Measurements from ENCODE around the gene TMEM139.

The TMEM139 gene

DNA sequence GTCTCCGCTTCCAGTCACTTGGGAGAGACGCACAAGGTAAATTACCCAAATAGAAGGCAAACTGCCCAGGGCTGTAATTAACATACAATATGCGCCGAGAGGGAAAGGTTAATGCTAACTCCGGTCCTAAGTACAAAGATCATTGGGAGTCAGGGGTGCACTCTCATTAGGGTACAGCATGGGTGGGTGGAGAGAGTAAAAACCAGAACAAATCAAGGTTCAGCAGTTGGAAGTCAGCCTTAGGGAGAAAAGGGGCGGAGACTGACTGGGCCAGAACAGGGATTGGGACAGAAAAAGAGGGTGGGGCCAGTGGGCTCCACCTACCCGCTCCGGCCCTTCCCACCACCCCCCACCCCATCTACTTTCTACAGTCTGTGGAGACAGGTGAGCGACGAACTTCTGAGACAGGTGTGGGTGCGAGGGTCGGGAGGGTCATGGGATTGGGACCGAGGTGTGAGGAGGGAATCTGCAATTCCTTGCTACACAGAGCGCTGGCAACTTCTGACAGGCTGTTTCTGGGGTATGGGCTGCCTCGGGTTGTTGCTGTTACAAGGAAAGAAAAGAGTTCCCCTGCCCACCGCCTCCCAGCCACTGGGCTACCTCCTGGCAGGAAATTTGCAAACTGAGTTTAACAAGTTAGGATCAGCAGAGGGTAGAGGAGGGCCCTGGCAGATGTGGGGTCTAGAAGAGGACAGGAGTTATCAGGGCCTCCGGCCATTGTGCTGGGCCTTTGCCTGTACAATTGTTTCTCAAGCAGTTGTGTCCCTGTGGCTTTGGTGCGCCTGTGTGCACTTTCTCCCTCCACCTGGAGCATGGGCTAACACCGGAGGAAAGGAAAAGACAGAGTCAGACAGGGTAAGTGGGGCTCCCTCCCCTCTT, at the start of gene TMEM139:
TSS of gene TMEM139 (plus strand) at position 368 of the 879 bp plus-strand sequence. CDS start 1,000 bp downstream, outside the sequence.
- no peak for DNase-seq

DNA sequence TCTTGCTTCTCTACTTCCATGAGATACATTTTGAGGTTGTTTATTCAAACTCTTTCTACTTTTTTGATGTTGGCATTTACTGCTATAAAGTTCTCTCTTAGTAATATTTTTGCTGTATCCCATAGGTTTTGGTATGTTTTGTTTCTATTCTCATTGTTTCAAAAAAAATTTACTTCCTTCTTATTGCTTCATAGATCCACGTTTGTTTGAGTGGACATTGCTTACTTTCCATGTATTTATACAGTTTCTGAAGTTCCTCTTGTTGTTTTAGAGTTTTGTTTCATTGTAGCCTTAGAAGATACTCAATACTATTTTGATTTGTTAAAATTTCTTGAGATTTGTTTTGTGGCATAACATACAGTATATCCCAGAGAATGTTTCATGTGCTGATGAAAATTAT, 49.2 kb upstream of the TMEM139 start:
- DNase-seq: no peak

DNA sequence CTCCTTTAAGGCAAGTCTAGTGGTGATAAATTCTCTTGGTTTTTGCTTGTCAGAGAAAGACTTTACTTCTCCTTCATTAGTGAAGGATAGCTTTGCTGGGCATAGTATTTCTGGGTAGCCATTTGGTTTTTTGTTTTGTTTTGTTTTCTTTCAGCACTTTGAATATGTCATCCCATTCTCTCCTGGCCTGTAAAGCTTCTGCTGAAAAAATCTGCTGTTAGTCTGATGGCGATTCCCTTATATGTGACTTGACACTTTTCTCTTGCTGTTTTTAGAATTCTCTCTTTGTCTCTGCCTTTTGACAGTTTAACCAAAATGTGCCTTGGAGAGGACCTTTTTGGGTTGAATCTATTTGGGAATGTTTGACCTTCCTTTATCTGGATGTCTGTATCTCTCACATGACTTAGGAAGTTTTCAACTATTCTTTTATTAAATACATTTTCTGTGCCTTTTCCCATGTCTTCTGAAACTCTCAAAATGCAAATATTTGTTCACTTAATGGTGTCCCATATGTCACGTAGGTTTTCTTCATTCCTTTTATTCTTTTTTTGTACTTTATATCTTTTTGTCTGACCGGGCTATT, 48.3 kb upstream of the TMEM139 start:
- no peak for DNase-seq

DNA sequence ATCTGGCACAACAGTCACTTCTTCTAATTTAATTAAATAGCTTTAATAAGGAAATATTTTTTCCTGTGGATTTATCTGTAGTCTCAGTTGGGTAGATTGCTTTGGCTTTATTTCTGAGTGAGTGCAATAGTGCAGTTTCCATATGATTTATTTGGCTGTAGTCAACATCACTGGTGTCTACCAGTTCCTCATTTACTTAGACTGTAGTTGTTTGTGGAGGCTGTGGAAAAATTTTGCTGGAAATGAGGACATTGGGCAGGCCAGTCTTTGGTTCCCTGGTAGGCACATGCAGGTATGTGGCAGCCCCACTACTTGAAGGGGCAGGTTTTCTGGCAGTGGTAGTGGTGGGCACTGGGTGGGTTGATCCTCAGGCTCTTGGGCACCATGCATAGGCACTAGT, 47.4 kb upstream of the TMEM139 start:
- no peak for DNase-seq

DNA sequence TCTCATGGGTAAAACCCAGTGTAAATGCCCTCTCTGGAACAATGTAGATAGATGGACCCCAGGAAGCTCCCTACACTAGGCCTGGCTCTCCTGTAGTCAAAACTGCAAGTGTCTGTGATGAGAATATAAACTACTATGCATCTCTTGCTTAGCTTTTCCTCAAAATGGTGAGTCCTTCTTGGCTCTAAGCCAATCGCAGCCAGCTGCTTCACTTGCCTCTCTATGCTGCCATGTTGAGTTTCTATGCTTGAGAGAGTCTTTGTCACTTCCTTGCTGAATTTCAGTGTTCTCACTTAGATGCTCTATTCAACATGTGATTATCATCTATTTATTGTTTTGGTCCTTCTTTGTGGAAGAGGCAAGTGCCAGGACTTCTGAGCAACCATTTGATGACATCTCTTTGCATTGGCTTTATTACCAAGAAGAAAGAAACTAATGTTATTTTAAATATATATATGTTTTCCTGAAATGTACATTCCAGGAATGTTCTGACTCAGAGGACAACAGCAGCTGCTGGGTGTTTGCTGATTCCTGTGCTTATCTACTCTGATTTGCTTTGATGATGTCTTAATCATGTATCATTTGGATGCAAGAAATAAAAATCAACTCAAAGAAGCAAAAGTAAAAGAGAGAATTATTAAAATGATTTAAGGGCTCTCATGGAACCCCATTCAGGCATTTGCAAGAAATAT, 46.3 kb upstream of the TMEM139 start:
- no peak for DNase-seq

DNA sequence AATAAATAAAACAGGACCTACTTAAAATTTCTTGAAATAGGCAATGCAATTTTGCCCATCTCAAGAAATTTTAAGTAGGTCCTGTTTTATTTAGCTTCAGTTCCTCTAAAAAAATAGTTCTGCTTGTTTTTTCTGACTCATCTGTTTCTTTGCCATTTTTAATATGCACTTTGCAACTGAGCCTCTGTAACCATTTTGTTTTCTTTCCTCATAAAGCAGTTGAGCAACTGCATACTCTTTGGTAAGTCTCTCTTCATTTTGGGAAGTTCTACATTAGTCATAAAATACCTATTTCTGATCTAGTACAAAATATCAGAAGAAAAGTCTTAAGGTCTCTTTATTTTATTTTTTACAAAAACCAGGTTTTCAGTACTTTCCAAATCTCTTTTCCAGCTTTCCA, 44.9 kb upstream of the TMEM139 start:
- DNase-seq: no peak

DNA sequence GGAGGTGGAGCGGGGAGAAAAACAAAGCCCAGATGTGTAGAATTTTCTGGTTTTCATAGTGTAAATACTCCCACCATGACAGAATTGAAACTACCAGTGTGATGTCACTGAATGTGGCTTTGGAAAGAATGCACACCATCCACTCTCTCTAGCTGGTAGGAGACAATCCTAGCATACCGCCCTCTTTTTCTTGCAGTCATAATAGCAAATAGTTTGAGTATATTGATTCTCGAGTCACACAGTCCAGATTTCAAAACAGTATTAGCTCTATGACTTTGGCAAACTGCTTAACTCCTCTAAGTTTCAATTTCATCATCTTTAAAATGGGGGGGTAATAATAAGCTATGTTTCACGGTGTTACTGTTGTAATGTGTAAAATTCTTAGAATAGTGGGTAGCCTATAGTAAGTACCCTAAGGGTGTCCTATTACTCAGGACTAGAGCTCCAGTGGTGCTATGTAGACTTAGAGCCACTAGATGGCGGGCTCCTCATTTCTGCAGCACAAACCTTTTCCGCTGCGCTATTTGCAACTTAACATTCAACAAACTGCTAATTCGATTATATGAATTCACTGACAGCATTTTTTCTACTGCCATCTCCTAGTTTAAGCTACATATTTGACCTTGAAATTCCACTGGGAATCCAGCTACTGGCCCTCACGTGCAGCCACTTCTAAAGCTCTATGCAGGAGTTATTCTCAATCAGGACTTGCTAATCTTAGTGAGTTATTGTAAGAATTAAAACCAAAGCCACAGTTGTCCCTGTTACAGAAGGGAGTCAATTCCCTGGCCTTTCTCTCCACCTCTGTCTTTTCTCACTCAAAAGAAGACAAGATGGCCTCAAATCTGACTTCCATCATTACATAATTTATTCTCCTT, 44.2 kb upstream of the TMEM139 start:
- DNase-seq: peak; percentile 53

DNA sequence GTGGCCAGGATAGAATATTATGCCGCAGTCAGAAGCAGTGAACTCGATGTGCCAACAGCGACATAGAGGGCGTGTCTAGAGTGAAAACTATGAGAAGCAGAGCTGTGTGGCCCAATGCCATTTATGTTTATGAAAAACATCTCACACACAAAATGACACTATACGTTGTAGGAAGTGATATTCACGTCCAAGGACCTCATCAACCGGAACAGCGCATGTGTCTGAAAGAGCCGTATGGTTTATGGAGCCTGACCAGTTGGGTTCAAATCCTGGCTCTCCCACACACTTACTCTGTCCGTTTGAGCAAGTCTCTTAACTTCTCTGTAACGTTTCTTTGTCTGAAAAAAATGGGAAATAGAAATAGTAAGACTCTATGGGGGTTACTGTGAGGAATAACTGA, 42.5 kb upstream of the TMEM139 start:
- no peak for DNase-seq

DNA sequence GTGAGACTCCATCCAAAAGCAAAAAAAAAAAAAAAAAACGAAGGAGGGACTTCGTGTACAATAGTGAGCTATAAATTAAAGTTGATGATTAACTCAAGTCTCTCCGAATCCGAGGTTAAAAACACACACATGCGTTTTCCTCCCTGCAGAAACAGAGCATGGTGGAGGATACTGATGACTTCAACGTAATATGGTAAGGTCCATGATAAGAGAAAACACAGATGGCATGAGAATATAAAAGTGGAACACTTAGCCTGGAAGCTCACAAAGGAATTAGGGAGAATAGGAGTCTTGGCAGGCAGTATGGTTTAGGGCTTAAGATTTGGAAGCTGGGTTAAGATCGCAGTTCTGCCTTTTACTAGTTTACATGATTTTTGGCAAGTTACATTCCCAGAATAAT, 41.6 kb upstream of the TMEM139 start:
- no peak for DNase-seq

DNA sequence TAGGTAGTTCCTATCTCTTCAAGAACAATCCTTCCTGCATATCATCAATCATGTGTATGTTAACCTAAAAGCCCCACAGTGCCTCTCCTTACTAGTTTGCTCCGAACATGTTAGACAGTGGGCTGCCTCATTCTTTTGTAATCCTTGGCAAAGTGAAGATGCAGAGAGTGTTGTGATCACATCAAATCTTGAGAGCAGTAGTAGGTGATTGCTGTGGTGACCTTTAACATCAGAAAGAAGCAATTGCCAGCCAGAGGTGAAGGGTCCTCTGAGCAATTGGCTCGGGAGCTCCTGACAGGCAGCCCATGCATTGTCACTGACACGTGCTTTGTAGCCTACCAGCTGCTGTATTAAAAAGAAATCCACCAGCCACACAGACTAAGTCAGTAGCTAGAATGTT, 41.1 kb upstream of the TMEM139 start:
- no peak for DNase-seq

DNA sequence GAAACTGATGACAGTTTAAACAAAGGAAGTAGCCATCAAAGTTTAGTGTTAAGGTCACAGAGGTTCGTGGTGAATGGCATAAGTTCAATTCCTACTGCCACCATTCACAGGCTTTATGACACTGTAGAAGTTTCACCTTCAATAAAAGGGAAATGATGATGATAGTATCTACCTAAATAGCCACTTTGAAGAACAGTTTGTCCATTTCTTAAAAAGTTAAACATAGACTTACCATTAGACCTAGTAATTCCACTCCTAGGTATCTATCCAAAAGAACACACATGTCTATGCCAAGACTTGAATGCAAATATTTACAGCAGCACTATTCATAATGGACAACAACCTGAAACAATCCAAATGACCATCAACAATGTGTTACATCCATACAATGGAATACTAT, 40.4 kb upstream of the TMEM139 start:
- DNase-seq: no peak

DNA sequence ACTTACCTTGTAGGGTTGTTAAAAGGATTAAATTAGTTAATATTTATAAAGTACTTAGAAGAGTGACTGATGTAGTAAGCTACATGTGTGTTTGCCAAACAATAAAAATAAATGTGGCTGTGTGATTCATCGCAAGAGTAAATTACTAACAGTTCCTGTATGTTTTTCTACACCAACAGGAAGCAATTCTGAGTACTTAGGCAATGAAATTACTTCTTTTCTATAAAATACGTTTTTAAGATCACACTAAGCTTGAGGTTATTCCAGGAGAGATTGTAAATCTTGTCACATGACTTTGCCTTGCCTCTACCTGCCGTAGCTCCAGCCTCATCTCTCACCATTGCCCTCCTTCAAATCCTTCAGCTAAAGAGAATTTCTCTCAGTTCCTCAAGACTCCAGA, 39.6 kb upstream of the TMEM139 start:
- DNase-seq: no peak

DNA sequence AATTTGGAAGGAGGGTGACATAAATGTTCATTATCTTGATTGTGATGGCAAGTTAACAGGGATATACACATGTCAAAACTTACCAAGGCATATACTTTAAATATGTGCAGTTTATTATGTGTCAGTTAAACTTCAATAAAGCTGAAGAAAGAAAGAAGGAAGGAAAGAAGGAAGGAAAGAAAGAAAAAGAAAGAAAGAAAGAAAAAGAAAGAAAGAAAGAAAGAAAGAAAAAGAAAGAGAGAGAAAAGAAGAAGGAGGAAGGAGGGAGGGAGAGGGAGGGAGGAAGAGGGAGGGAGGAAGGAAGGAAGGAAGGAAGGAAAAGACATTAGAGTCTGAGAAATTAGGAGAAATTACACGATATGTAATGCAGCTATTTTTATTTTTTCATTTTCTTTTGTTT, 37.4 kb upstream of the TMEM139 start:
- DNase-seq: no peak

DNA sequence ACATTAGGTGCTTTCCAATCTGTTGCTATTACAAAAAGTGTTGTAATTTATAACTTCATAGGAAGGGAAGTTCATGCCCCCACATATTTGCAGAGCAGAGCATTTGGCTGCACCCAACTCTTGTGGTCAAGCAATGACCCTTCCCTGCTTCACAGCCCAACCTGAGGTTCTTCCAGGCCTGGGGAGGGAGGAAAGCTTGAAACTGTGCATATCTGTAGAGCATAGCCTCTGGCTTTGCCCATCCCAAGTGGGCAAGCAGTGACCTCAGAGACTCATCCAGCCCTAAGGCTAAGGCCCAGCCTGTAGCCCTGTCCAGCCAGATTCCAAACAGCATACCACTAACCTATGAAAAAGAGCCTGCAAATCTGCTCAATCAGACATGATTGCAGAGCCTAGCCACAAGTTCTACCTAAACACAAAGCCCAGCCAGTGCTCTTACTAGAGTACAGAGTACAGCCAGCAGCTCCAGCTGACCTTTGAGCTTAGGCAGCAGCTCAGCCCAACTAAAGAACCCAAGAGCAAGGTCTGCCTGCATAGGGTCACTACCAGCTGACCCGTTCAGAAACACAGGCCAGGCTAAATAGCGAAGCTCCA, 35.9 kb upstream of the TMEM139 start:
- DNase-seq: no peak

DNA sequence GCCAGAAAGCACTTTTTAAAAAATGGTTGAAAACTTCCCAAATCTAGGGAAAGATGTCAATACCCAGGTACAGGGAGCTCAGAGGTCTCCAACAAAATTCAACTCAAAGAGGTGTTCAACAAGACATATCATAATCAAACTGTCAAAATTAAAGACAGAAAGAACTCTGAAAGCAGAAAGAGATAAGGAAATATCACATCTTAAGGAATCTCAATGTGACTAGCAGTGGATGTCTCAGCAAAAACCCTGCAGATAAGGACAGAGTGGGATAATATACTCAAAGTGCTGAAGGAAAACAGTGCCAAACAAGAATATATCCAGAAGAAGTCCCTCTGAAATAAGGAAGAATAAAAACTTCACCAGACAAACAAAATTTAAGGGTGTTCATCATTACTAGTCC, 34.6 kb upstream of the TMEM139 start:
- DNase-seq: no peak

DNA sequence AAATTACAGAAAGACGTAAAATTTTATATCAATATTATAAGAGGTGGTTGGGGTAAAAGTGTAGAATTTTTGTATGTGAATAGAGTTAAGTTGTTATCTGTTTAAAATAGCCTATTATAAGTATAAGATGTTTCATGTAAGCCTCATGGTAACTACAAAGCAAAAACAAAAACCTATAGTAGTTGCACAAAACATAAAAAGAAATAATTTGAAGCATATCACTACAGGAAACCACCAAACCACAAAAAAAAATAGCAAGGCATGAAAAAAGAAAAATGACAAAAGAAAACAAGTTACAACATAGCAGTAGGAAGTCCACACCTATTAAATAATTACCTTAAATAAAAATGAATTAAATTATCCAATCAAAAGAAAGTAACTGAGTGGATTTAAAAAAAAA, 33.9 kb upstream of the TMEM139 start:
- no peak for DNase-seq

DNA sequence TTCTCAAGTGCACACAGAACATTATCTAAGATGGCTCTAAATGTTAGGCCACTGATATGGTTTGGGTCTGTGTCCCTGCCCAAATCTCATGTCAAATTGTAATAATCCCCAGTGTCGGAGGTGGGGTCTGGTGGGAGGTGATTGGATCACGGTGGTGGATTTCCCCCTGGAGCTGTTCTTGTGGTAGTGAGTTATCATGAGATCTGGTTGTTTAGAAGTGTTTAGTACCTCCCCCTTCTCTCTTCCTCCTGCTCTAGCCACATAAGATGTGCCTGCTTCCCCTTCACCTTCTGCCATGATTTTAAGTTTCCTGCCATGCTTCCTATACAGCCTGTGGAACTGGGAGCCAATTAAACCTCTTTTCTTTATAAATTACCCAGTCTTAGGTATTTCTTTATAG, 32.8 kb upstream of the TMEM139 start:
- no peak for DNase-seq

DNA sequence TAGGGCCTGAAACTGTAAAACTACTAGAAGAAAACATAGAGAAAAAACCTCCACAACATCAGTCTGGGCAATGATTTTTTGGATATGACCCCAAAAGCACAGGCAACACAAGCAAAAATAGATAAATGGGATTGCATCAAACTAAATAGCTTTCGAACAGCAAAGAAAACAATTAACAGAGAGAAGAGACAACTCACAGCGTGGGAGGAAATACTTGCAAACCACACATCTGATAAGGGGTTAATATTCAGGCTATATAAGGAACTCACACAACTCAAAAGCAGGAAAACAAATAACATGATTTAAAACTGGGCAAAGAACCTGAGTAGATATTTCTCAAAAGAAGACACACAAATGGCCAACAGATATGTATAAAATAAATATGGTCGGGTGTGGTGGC, 29.2 kb upstream of the TMEM139 start:
- DNase-seq: no peak

DNA sequence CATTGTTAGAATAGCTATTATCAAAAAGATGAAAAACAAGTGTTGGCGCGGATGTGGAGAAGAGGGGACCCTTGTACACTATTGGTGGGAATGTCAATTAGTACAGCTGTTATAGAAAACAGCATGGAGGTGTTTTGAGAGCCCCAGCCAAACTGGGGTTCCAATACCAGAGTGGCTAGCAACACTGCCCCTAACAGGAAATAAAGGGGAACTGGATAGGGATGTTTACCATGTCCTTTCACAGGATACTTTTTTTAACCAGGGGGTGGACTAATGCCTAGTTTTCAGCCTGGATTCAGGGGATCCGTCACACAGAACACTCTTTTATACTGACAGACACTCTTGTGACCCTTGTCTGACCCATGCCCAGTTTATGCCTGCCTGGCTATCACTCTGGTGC, 28.4 kb upstream of the TMEM139 start:
- no peak for DNase-seq

DNA sequence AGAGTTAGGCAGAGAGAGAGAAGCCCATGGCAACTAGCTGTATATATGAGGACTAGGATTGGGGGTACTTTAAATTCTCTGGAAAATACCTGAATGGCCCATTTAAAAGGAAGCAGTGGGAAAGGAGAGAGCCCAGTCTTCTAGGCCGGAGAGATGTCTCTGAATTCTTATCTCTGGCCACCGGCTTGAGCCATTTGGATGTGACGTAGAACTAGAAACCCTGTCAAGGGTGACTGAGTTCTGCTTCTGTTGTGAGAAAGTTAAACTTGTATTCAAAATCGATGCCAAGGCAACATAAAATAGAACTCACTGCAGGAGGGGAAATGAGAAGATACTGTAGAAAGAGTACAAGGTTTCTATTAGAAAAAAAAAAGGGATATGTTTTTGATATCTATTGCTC, 27.8 kb upstream of the TMEM139 start:
- DNase-seq: no peak

DNA sequence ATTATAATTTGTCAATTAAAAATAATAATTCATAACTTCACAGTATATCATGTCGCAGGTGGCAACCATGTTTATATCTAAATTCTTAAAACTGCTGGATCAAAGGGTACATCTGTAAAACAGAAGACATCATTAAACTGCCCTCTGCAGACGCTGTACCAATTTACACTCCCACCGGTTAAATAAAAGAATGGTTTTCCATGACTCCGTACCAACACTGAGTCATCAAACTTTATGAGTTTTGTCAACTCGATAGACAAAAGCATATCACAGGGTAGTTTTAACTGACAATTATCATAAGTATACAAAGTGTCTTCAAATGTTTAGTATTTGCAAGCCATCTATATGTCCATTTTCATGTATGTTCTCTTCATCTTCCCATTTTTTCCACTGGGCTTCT, 27.3 kb upstream of the TMEM139 start:
- DNase-seq: no peak

DNA sequence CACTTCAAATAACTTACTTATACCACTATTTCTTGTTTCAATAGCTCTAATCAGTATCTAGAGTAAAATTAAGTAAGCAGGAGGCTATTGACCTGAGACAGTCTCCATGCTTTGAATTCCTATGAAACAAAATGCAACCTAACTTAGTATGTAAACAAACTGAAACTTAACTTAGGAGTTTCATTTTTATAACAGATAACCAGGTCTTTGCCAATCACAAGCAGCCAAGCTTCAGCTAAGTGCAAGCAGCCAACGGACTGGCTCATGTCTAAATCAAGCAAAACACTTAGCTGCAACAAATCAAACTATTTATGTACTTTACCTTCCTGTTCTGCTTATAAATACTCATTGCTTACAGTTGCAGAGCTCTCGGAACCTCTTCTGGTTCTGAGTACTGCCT, 25.9 kb upstream of the TMEM139 start:
- no peak for DNase-seq

DNA sequence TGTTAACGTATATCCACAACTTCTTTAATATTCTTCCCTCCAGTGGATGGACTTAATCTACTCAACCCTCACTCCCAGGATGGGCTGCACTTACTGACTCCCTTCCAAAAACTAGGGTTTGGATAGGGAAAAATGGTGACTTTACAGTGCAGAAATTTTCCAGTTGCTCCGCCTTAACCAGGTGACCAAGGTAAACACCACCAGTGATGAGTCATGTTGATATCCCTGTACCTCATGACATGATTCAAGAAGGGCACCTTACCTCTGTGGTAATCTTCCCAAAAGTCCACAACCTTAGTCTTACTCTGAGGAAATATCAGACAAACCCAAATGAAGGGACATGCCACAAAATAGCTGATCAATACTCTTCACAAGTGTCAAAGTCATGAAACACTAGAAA, 25.0 kb upstream of the TMEM139 start:
- no peak for DNase-seq

Data from activated effector memory CD4-positive, alpha-beta T cell treated with Interleukin-2 at 50 U/mL for 16 hours (primary cell).